Measurements from ENCODE around the gene ARX.

Gene ARX

GRCh38 chrX:25015486-25016360 is at the start of gene ARX:
Gene ARX, minus strand, starts transcription at chrX:25015965. Its CDS starts 228 bp downstream, at chrX:25015737.
- no peak for TF ChIP-seq JUND (IDR thresholded peaks at IDR 0.05; ENCODE audit: low read depth)
- in situ Hi-C loops (cut with HindIII; ENCODE audit: low pct_unique_long_range_greater_than_20kb, low sequenced_read_pairs) = no loop called here
- no peak for DNase-seq (ENCODE audit: low read depth in 1 of 2, low spot score in 1 of 2)

- no peak for DNase-seq (ENCODE audit: low read depth in 1 of 2, low spot score in 1 of 2)
- no peak for TF ChIP-seq JUND (IDR thresholded peaks at IDR 0.05; ENCODE audit: low read depth)
- in situ Hi-C loops (cut with HindIII; ENCODE audit: low pct_unique_long_range_greater_than_20kb, low sequenced_read_pairs) = no loop called here
Measured at GRCh38 chrX:25059273-25059672, 43.5 kb upstream of the ARX start.

- no peak for DNase-seq (ENCODE audit: low read depth in 1 of 2, low spot score in 1 of 2)
- no peak for TF ChIP-seq JUND (IDR thresholded peaks at IDR 0.05; ENCODE audit: low read depth)
- in situ Hi-C loops (cut with HindIII; ENCODE audit: low pct_unique_long_range_greater_than_20kb, low sequenced_read_pairs) = no loop called here
Measured at GRCh38 chrX:25052798-25053534, 37.2 kb upstream of the ARX start.

GRCh38 chrX:25049971-25050370 is 34.2 kb upstream of the ARX start:
- in situ Hi-C loops (cut with HindIII; ENCODE audit: low pct_unique_long_range_greater_than_20kb, low sequenced_read_pairs) = no loop called here

GRCh38 chrX:25049357-25049756 is 33.6 kb upstream of the ARX start:
- TF ChIP-seq JUND (IDR thresholded peaks at IDR 0.05; ENCODE audit: low read depth) = no peak
- DNase-seq (ENCODE audit: low read depth in 1 of 2, low spot score in 1 of 2) = no peak
- in situ Hi-C loops (cut with HindIII; ENCODE audit: low pct_unique_long_range_greater_than_20kb, low sequenced_read_pairs) = no loop called here

More at GRCh38 chrX:25049971-25050370, 34.2 kb upstream of the ARX start:
- no peak for DNase-seq (ENCODE audit: low read depth in 1 of 2, low spot score in 1 of 2)
- TF ChIP-seq JUND (IDR thresholded peaks at IDR 0.05; ENCODE audit: low read depth) = no peak

GRCh38 chrX:25048178-25048577 is 32.4 kb upstream of the ARX start:
- in situ Hi-C loops (cut with HindIII; ENCODE audit: low pct_unique_long_range_greater_than_20kb, low sequenced_read_pairs) = no loop called here
- no peak for TF ChIP-seq JUND (IDR thresholded peaks at IDR 0.05; ENCODE audit: low read depth)
- no peak for DNase-seq (ENCODE audit: low read depth in 1 of 2, low spot score in 1 of 2)

- no peak for TF ChIP-seq JUND (IDR thresholded peaks at IDR 0.05; ENCODE audit: low read depth)
- DNase-seq (ENCODE audit: low read depth in 1 of 2, low spot score in 1 of 2) = no peak
- in situ Hi-C loops (cut with HindIII; ENCODE audit: low pct_unique_long_range_greater_than_20kb, low sequenced_read_pairs) = no loop called here
Measured at GRCh38 chrX:25043192-25043591, 27.4 kb upstream of the ARX start.

- in situ Hi-C loops (cut with HindIII; ENCODE audit: low pct_unique_long_range_greater_than_20kb, low sequenced_read_pairs) = no loop called here
- no peak for TF ChIP-seq JUND (IDR thresholded peaks at IDR 0.05; ENCODE audit: low read depth)
- DNase-seq (ENCODE audit: low read depth in 1 of 2, low spot score in 1 of 2) = no peak
Measured at GRCh38 chrX:25039036-25039435, 23.3 kb upstream of the ARX start.

GRCh38 chrX:25034889-25035288 is 19.1 kb upstream of the ARX start:
- in situ Hi-C loops (cut with HindIII; ENCODE audit: low pct_unique_long_range_greater_than_20kb, low sequenced_read_pairs) = no loop called here
- TF ChIP-seq JUND (IDR thresholded peaks at IDR 0.05; ENCODE audit: low read depth) = no peak
- peak in 1 of 2 experiments; percentile 12 for DNase-seq (ENCODE audit: low read depth in 1 of 2, low spot score in 1 of 2)

GRCh38 chrX:25029288-25029825 is 13.6 kb upstream of the ARX start:
- no peak for DNase-seq (ENCODE audit: low read depth in 1 of 2, low spot score in 1 of 2)
- TF ChIP-seq JUND (IDR thresholded peaks at IDR 0.05; ENCODE audit: low read depth) = no peak
- in situ Hi-C loops (cut with HindIII; ENCODE audit: low pct_unique_long_range_greater_than_20kb, low sequenced_read_pairs) = no loop called here

GRCh38 chrX:25028726-25029125 is 13.0 kb upstream of the ARX start:
- in situ Hi-C loops (cut with HindIII; ENCODE audit: low pct_unique_long_range_greater_than_20kb, low sequenced_read_pairs) = no loop called here
- no peak for TF ChIP-seq JUND (IDR thresholded peaks at IDR 0.05; ENCODE audit: low read depth)
- DNase-seq (ENCODE audit: low read depth in 1 of 2, low spot score in 1 of 2) = no peak

- in situ Hi-C loops (cut with HindIII; ENCODE audit: low pct_unique_long_range_greater_than_20kb, low sequenced_read_pairs) = no loop called here
- no peak for TF ChIP-seq JUND (IDR thresholded peaks at IDR 0.05; ENCODE audit: low read depth)
- DNase-seq (ENCODE audit: low read depth in 1 of 2, low spot score in 1 of 2) = no peak
Measured at GRCh38 chrX:25026576-25026975, 10.8 kb upstream of the ARX start.

- DNase-seq (ENCODE audit: low read depth in 1 of 2, low spot score in 1 of 2) = no peak
- TF ChIP-seq JUND (IDR thresholded peaks at IDR 0.05; ENCODE audit: low read depth) = no peak
- in situ Hi-C loops (cut with HindIII; ENCODE audit: low pct_unique_long_range_greater_than_20kb, low sequenced_read_pairs) = no loop called here
Measured at GRCh38 chrX:25025615-25026014, 9.8 kb upstream of the ARX start.
